ENCODE data around the gene PSMG3. TPM values are rescaled to one million over a fixed set of nuclear protein-coding genes. Genes with fewer than 3 reads are reported as not detected.

Gene PSMG3
- polyA plus RNA-seq, 2 of the 4 experiments (the other 2 are of a cell fraction) = 75.9 to 89.3 TPM

GRCh38 chr7:1569016-1569415, 816 bp downstream of the PSMG3 start:
- no peak for FAIRE-seq

GRCh38 chr7:1567896-1568510, 1.8 kb downstream of the PSMG3 start:
- H3K4me1 ChIP-seq = peaks cover 56% of the 10 kb centered on the region
- no peak for TF ChIP-seq GATA3 (IDR thresholded peaks at IDR 0.05; ENCODE audit: borderline replicate concordance)
- no peak for TF ChIP-seq RFX5 (IDR thresholded peaks at IDR 0.05)
- TF ChIP-seq ELK1 (IDR thresholded peaks at IDR 0.05; ENCODE audit: low read depth, low read length) = no peak
- TF ChIP-seq HMGXB4 (CRISPR knock-in tag; IDR thresholded peaks at IDR 0.05; ENCODE audit: borderline replicate concordance) = no peak
- TF ChIP-seq PBX3 (IDR thresholded peaks at IDR 0.05) = no peak
- TF ChIP-seq MAFK (IDR thresholded peaks at IDR 0.05; ENCODE audit: partially characterized antibody) = no peak
- no peak for TF ChIP-seq CTCF (IDR thresholded peaks at IDR 0.05)
- TF ChIP-seq E2F6 (IDR thresholded peaks at IDR 0.05; ENCODE audit: borderline replicate concordance, low read depth) = no peak
- TF ChIP-seq ZFP36 (IDR thresholded peaks at IDR 0.05; ENCODE audit: borderline replicate concordance, partially characterized antibody) = no peak
- TF ChIP-seq SMC3 (IDR thresholded peaks at IDR 0.05) = no peak
- WGBS (ENCODE audit: missing lambda C conversion rate) = 87% methylated on average over 17 of the region's 17 CpGs
- DNase-seq (ENCODE audit: low read depth in 1 of 2, low spot score in 1 of 2) = no peak
- H3K9me3 ChIP-seq = no peaks in the 10 kb centered on the region
- peak overlapping the region; percentile 96 to 99 for H3K27ac ChIP-seq
- ATAC-seq = no peak
- no peak for FAIRE-seq
- ChIA-PET CTCF (interaction anchor here (1.0 to 3.6 kb wide), 2 partner anchors 13 to 680 kb away, joined by 3 to 16 read pairs; partner anchors contain the start of gene TMEM184A), POLR2A (no interaction called here)
- peak overlapping the region; percentile 83; the same call in 2 of the 3 replicates for H3K4me3 ChIP-seq
- peak overlapping the region; percentile 100 for H3K4me2 ChIP-seq

More at GRCh38 chr7:1569016-1569415, 816 bp downstream of the PSMG3 start:
- H3K4me1 ChIP-seq = peaks cover 54% of the 10 kb centered on the region
- peak overlapping the region; percentile 83 for H3K4me3 ChIP-seq
- POLR2A ChIA-PET = no interaction called here
- H3K9me3 ChIP-seq = no peaks in the 10 kb centered on the region
- WGBS (ENCODE audit: missing lambda C conversion rate) = 32% methylated on average over 8 of the region's 13 CpGs
- TF ChIP-seq HEYL (CRISPR knock-in tag; IDR thresholded peaks at IDR 0.05) (no peak), ELK1 (IDR thresholded peaks at IDR 0.05; ENCODE audit: low read depth, low read length) (no peak), ZSCAN20 (CRISPR knock-in tag; IDR thresholded peaks at IDR 0.05) (no peak), PHF8 (IDR thresholded peaks at IDR 0.05; ENCODE audit: borderline replicate concordance, low read depth) (no peak), JUNB (IDR thresholded peaks at IDR 0.05) (no peak), KDM1A (IDR thresholded peaks at IDR 0.05; ENCODE audit: low read depth) (no peak), CEBPB (IDR thresholded peaks at IDR 0.05) (no peak), ZFP36 (IDR thresholded peaks at IDR 0.05; ENCODE audit: borderline replicate concordance, partially characterized antibody) (no peak)
- DNase-seq (ENCODE audit: low read depth in 1 of 2, low spot score in 1 of 2) = peak in 1 of 2 experiments; percentile 74
- H3K27ac ChIP-seq = peak overlapping the region; percentile 96 to 99
- peak overlapping the region; percentile 100 for H3K4me2 ChIP-seq
- peak in 1 of 2 experiments; percentile 1; a peak in 1 of 6 replicates for ATAC-seq
- CTCF ChIA-PET = interaction anchor here (3.6 kb wide), 1 partner anchor 14 kb away, joined by 16 read pairs; the partner anchor contains the start of gene TMEM184A
